Endothelial cell of umbilical vein (primary cell): ENCODE measurements around the gene PAN3.

ENCODE experiments used
- CTCF ChIP-seq, 2 donors: IDR thresholded peaks; 1 replicate in 1 of 2; 2 replicates in 1 of 2; pipeline ENCODE4 v1.5.1; 2011; ENCODE audit warnings: low read length in 2 of 2, mild to moderate bottlenecking in 2 of 2, moderate library complexity in 2 of 2, control low read depth in 1 of 2, inconsistent platforms in 1 of 2, low read depth in 1 of 2; ENCODE audit not compliant: insufficient read depth in 1 of 2; ENCODE audit errors: extremely low read depth in 1 of 2
- MAX ChIP-seq: IDR thresholded peaks from 2 replicates; pipeline ENCODE4 v1.6.1; 2011; ENCODE audit not compliant: insufficient read depth, insufficient read length
- MYC ChIP-seq: IDR thresholded peaks from one replicate; pipeline ENCODE4 v1.6.1; 2011; ENCODE audit warnings: mild to moderate bottlenecking, low read depth, low read length
- POLR2AphosphoS5 ChIP-seq: IDR thresholded peaks from 2 replicates; pipeline ENCODE4 v1.6.1; 2012; ENCODE audit warnings: low read depth, mild to moderate bottlenecking, control low read depth, low read length, moderate library complexity; ENCODE audit not compliant: insufficient read depth

DNA sequence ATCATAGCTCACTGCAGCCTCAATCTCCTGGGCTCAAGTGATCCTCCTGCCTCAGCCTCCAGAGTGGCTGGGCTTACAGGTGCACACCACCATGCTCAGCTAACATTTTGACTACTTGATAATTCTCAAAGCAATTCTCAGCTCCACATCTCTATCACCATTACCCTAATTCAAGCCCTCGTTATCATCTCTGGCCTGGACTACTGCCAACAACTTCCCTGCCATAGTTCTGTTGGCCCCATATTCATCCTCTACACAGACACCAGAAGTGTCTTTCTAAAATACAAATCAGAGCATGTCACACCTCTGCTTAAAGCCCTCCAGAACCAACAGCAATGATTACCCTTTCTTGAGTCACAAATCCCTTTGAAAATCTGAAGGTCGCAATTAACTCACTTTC lies 45.9 kb upstream of the PAN3 start:
- TF ChIP-seq MYC = no peak
- no peak for TF ChIP-seq MAX
- TF ChIP-seq POLR2AphosphoS5 = no peak
- no peak for TF ChIP-seq CTCF (IDR thresholded peaks at IDR 0.05; ENCODE audit: extremely low read depth in 1 of 2, insufficient read depth in 1 of 2, low read depth in 1 of 2, low read length in 2 of 2)
